HG03135 (cell line): ENCODE measurements around the gene ZNF579.
"Not testable (repeated sequence)": the region's sequence is repeated elsewhere in the genome, so short reads cannot be mapped to it uniquely, and the experiment has no call there.

Source experiments
- ATAC-seq: cut with Tn5 transposase; IDR thresholded peaks from one replicate; pipeline ENCODE4 v1.9.1; 2021; ENCODE audit warnings: mild to moderate bottlenecking, moderate library complexity; ENCODE audit not compliant: unreplicated experiment

ZNF579 gene

DNA sequence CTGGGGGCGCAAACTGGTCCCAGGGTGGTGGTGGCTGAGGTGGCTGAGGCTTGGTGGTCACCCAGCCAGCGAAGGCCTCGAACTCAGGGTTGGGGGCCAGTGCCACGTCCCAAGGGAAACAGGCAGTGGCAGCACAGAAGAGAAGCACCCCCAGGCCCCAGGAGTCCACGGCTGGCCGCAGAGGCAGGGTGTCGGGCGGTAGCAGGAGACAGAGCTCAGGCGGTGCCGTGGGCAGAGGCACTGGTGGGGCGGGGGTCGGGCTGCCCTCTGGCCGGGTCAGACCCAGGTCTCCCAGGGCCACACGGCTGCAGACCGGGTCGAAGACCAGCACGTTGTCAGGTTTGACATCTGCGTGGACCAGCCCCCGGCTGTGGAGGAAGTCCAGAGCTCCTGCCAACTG is 39.6 kb downstream of the ZNF579 start:
- no peak for ATAC-seq

GRCh38 chr19:55540619-55541018 is 40.0 kb downstream of the ZNF579 start:
- no peak for ATAC-seq

DNA sequence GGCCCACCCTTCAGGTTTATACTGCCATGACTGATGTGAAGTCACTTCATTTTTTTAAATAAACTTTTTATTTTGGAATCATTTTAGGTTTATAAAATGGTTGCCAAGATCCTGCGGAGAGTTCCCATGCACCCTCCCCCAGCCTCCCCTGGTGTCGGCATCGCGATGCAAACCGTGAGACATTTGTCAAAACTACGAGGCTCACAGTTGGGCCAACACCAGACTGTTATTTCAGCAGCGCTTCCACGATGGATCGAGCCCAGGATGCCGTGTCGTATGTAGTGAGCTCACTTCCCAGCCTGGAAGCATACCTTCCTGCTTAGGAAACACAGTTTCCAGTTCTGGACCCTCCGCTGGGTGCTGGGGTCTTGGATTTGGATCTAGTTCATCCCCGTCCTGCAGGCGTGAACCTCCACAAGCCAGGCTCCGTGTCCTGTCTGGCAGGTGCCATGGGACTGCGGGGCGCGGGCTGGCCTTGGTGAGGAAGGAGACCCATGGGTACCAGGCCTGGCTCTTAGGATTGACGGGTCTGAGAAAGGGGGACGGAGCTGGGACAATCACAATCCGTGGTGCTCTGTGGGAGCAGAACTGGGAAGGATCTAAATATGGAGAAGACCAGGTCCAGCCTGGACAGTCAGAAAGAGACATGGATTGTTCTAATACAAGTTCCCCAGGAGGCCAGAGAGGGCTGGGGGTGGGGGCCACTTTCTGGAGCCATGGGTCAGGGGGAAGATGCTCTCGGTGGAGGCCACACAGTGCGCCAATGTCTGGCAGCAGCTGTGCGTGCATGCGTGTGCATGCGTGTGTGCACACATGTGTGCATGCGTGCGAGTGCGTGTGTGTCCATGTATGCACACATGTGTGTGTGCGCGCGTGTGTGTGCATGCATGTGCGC is 41.3 kb downstream of the ZNF579 start:
- ATAC-seq, result no peak

GRCh38 chr19:55538132-55538531 is 42.5 kb downstream of the ZNF579 start:
- no peak for ATAC-seq

GRCh38 chr19:55537741-55538111 is 42.9 kb downstream of the ZNF579 start:
- ATAC-seq, result no peak

GRCh38 chr19:55536951-55537740 is 43.5 kb downstream of the ZNF579 start, which contains the start of gene SBK2:
Gene SBK2 (minus strand): TSS chr19:55537133. CDS start chr19:55536294, 839 bp downstream.
- ATAC-seq, result no peak

DNA sequence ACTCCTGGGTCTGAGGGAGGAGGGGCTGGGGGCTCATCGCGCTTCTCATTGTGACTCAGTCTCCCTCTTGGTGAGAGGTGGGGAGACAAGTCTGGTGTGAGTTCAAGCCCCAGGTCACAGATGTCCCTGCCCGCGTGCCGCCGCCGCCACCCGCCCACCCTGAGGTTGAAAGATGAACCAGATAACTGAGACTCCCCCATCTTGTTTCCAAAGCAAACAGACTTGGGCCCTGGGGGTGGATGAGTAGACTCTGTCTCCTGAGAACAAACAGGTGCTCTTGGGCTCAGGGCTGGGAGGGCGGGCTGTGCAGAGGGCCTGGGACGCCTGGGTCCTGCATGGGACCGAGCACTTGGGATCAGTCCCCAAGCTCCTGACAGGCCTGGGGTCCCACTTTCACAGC is 44.3 kb downstream of the ZNF579 start:
- ATAC-seq, result no peak

DNA sequence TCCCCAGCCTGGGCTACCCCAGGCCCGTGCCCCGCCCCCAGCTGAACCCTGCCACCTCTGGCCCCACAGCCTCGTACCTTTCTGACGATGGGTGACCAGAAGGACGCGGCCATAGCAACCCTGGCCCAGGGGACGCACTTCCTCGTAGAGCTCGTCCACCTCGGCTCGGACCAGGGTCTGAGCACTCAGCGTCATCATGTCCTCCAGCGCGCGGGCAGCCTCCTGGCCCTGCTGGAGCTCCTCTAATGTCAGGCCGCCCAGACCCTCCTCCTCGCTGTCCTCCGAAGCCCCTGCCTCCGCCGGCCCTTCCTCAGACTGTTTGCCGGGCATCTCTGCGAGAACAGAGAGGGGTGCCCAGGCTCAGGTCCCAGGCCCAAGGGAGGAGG is 44.7 kb downstream of the ZNF579 start:
- ATAC-seq, result no peak

GRCh38 chr19:55535173-55535964 is 45.3 kb downstream of the ZNF579 start:
- ATAC-seq, result no peak

DNA sequence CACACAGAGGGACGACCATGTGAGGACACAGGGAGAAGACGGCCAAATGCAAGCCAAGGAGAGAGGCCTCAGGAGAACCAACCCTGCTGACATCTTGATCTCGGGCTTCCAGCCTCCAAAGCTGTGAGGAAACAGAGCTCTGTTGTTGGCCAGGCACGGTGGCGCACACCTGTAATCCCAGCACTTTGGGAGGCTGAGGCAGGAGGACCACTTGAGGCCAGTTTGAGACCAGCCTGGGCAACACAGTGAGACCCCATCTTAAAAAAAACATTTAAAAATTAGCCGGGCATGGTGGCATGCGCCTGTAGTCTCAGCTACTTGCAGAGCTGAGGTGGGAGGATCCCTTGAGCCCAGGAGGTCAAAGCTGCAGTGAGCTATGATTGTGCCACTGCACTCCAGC is 46.4 kb downstream of the ZNF579 start:
- ATAC-seq, result not testable (repeated sequence)

DNA sequence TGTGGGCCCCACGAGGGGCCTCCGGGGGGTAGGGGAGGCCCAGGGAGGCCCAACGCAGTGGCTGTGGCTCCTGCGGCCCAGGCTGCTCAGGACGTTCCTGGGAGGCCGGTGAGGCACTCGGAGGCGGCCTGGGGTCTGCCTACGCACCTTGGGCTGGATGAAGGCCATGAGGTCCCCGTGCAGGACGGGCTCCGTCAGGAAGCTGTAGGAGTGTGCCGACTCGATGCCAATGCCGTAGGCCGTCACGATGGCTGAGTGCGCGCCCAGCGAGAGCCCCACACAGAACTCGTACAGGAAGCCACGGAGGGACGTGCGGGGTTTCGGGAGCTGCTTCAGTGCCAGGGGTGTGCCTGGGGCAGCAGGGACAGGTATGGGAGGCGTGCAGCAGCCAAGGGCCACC is 49.7 kb downstream of the ZNF579 start:
- ATAC-seq, result no peak

DNA sequence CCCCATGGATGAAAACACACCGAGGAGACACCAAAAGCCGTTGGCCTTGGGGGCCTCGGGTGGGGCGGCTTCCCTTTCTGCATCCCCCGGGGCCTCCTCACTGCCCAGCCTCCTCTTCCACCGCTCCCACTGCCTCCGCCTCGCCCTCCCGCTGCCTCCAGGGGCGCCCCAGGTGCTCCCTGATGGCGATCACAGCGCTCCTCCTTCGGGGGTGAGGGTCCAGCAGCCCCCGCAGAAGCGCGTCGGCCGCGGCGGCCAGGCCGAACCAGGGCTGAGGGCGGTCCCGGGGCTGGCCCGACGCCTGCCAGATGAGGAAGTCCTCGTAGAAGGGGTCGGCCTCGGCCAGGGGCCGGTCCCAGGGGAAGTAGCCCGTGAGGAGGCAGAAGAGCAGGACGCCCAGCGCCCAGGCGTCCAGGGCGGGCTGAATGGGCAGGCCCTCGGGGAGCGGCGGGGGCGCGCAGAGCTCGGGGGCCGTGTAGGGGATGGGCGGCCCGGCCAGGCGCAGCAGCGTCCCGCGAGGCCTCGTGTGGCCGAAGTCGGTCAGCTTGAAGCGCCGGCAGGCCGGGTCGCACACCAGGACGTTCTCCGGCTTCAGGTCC is 50.9 kb downstream of the ZNF579 start:
- no peak for ATAC-seq

DNA sequence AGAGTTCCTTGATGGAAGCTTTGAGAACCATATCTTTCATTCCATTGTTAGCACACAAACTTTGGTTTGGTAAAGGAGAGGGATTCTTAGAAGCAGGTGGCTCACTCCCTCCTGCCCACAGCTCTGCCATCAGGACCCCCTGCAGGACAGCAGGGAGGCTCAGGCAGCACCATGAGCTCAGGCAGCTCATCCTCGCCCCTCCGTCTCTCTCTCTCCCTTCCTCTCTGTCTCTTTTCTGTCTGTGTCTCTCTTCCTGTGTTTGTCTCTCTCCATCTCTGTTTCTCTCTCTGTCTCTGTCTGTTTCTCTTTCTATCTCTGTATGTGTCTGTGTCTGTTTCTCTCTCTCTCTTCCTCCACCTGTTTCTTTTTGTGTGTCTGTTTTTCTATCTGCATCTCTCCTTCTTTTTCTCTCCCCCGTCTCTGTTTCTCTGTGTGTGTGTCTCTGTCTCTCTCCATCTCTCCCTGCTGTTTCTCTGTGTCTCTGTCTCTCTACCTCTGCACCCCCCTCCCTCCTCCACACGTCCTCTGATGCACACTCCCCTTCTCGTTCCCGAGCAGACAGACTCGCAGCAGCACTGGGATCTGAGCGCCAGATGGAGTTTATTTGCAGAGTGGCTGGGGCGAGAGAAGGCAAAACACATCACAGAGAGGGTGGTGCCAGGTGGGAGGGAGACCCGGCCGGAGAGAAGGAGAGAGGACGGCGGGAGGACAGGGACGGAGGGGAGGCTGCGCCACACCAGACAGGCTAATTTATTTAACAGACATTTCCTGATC is 52.4 kb downstream of the ZNF579 start:
- no peak for ATAC-seq

DNA sequence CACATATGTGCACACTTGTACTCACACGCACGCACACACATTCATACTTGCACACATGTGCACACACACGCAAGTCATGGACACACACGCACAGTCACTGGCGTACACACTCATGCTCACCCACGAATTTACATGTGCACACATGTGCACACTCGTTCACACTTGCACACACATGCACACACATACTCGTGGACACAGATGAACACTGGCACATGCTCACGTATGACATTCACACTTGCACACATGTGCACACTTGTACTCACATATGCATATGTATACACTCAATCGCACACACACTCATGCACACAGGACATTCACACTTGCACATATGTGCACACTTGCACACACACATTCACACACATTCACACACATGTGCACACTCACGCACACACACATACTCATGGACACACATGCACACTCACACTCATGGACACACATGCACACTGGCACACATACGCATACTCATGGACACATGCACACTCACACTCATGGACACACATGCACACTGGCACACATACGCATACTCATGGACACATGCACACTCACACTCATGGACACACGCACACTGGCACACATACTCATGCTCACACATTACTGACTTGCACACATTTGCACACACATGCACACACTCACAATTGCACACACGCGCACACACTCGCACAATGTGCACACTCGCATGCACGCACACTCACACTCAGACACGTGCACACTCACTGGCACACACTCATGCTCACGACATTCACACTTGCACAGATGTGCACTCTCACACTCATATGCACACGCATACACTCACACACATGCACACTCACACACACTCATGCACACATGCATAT is 53.2 kb downstream of the ZNF579 start:
- no peak for ATAC-seq
